T47D (cell line): ENCODE results near the gene KCNIP3.
"Not testable (repeated sequence)": the region's sequence is repeated elsewhere in the genome, so short reads cannot be mapped to it uniquely, and the experiment has no call there.

Source experiments
- DNase-seq, 2 experiments: peaks; one replicate each; pipeline versions ENCODE4 v3.0.0 to v3.0.0-alpha.2; 2011 to 2012; ENCODE audit warnings: low read depth in 1 of 2, low spot score in 1 of 2
- JUND ChIP-seq: IDR thresholded peaks from 2 replicates; pipeline ENCODE4 v1.6.1; 2012; ENCODE audit warnings: low read depth
- in situ Hi-C: cut with HindIII; loops from 2 replicates; pipeline ENCODE4 v1.10.0; 2016; ENCODE audit warnings: low sequenced_read_pairs, low pct_unique_long_range_greater_than_20kb

The KCNIP3 gene

GRCh38 chr2:95372845-95373244 lies 75.7 kb downstream of the KCNIP3 start:
- no peak for DNase-seq
- TF ChIP-seq JUND: no peak
- in situ Hi-C loops: no loop called here

- DNase-seq: peak in 1 of 2 experiments; percentile 3
- in situ Hi-C loops: no loop called here
- TF ChIP-seq JUND: no peak
These were observed 76.9 kb downstream of the KCNIP3 start for GRCh38 chr2:95374029-95374428.

GRCh38 chr2:95374451-95374920 lies 77.3 kb downstream of the KCNIP3 start:
- no peak for TF ChIP-seq JUND
- DNase-seq: no peak
- in situ Hi-C loops: no loop called here

GRCh38 chr2:95374921-95375471 lies 77.8 kb downstream of the KCNIP3 start:
- no peak for DNase-seq
- TF ChIP-seq JUND: no peak
- in situ Hi-C loops: no loop called here

GRCh38 chr2:95375532-95376150 lies 78.5 kb downstream of the KCNIP3 start:
- TF ChIP-seq JUND: no peak
- in situ Hi-C loops: no loop called here

GRCh38 chr2:95376311-95377215 lies 79.4 kb downstream of the KCNIP3 start:
- DNase-seq: no peak
- TF ChIP-seq JUND: no peak
- in situ Hi-C loops: no loop called here

More at GRCh38 chr2:95375532-95376150, 78.5 kb downstream of the KCNIP3 start:
- DNase-seq: no peak

- in situ Hi-C loops: no loop called here
- no peak for TF ChIP-seq JUND
- DNase-seq: no peak
These were observed 80.3 kb downstream of the KCNIP3 start for GRCh38 chr2:95377216-95378123.

GRCh38 chr2:95378281-95378680 lies 81.1 kb downstream of the KCNIP3 start:
- in situ Hi-C loops: not testable (repeated sequence)

GRCh38 chr2:95379371-95379831 lies 82.3 kb downstream of the KCNIP3 start:
- DNase-seq: no peak
- in situ Hi-C loops: no loop called here
- no peak for TF ChIP-seq JUND

More at GRCh38 chr2:95378281-95378680, 81.1 kb downstream of the KCNIP3 start:
- DNase-seq: not testable (repeated sequence)

- no peak for DNase-seq
- TF ChIP-seq JUND: no peak
- in situ Hi-C loops: no loop called here
These were observed 83.1 kb downstream of the KCNIP3 start for GRCh38 chr2:95380280-95380679.

GRCh38 chr2:95380731-95381130 lies 83.6 kb downstream of the KCNIP3 start:
- DNase-seq: no peak
- TF ChIP-seq JUND: no peak
- in situ Hi-C loops: no loop called here
